ENCODE results near the gene PIP5K1A.

- TF ChIP-seq EZH2 (IDR thresholded peaks at IDR 0.05), result no peak
- no peak for TF ChIP-seq POLR2AphosphoS5 (IDR thresholded peaks at IDR 0.05; ENCODE audit: borderline replicate concordance, low read depth, low read length)
Observed at GRCh38 chr1:151294742-151295462, 96.5 kb downstream of the PIP5K1A start.

Measured in SK-N-MC (cell line).